ENCODE data around the gene DARS1.
A peak's percentile ranks its signal among the peaks of the same experiment; 100 is the strongest.

DARS1 gene

GRCh38 chr2:136015699-136016098 is 30.3 kb upstream of the DARS1 start:
- no peak for DNase-seq (ENCODE audit: low spot score)

GRCh38 chr2:136014411-136014810 is 29.0 kb upstream of the DARS1 start:
- DNase-seq (ENCODE audit: low spot score), result no peak

- peak; percentile 64 for DNase-seq (ENCODE audit: low spot score)
These were observed 28.5 kb upstream of the DARS1 start for GRCh38 chr2:136013955-136014354.

GRCh38 chr2:136013136-136013685 is 27.8 kb upstream of the DARS1 start:
- peak; percentile 20 for DNase-seq (ENCODE audit: low spot score)

GRCh38 chr2:136012315-136012714 is 26.9 kb upstream of the DARS1 start:
- DNase-seq (ENCODE audit: low spot score), result no peak

GRCh38 chr2:136010126-136010525 is 24.7 kb upstream of the DARS1 start:
- peak; percentile 93 for DNase-seq (ENCODE audit: low spot score)

GRCh38 chr2:136008205-136008865 is 22.9 kb upstream of the DARS1 start:
- no peak for DNase-seq (ENCODE audit: low spot score)

- DNase-seq (ENCODE audit: low spot score), result peak; percentile 90
These were observed 21.2 kb upstream of the DARS1 start for GRCh38 chr2:136006658-136007057.

GRCh38 chr2:136005462-136006196 is 20.2 kb upstream of the DARS1 start:
- DNase-seq (ENCODE audit: low spot score), result peak; percentile 74

GRCh38 chr2:136004965-136005364 is 19.5 kb upstream of the DARS1 start:
- no peak for DNase-seq (ENCODE audit: low spot score)

GRCh38 chr2:136001131-136001530 is 15.7 kb upstream of the DARS1 start:
- no peak for DNase-seq (ENCODE audit: low spot score)

- no peak for DNase-seq (ENCODE audit: low spot score)
These were observed 15.1 kb upstream of the DARS1 start for GRCh38 chr2:136000502-136000901.

GRCh38 chr2:135999899-136000298 is 14.5 kb upstream of the DARS1 start:
- DNase-seq (ENCODE audit: low spot score), result no peak

GRCh38 chr2:135998879-135999278 is 13.5 kb upstream of the DARS1 start:
- no peak for DNase-seq (ENCODE audit: low spot score)

GRCh38 chr2:135997380-135997779 is 12.0 kb upstream of the DARS1 start:
- no peak for DNase-seq (ENCODE audit: low spot score)

- no peak for DNase-seq (ENCODE audit: low spot score)
These were observed 10.9 kb upstream of the DARS1 start for GRCh38 chr2:135996304-135996703.

- DNase-seq (ENCODE audit: low spot score), result no peak
These were observed 8.9 kb upstream of the DARS1 start for GRCh38 chr2:135994281-135994680.

- no peak for DNase-seq (ENCODE audit: low spot score)
These were observed 8.0 kb upstream of the DARS1 start for GRCh38 chr2:135993421-135993820.

- DNase-seq (ENCODE audit: low spot score), result peak; percentile 39
These were observed 6.4 kb upstream of the DARS1 start for GRCh38 chr2:135991861-135992260.

- DNase-seq (ENCODE audit: low spot score), result no peak
These were observed 2.0 kb upstream of the DARS1 start for GRCh38 chr2:135987441-135987840.

- no peak for DNase-seq (ENCODE audit: low spot score)
These were observed 1.1 kb upstream of the DARS1 start for GRCh38 chr2:135986507-135986906.

GRCh38 chr2:135985826-135986393 is 484 bp upstream of the DARS1 start:
- DNase-seq (ENCODE audit: low spot score), result no peak

All from kidney tubule cell (primary cell).